Right atrium auricular region (tissue), 2 donors: Measurements from ENCODE around the gene MTA1. TPM values are rescaled to one million over a fixed set of nuclear protein-coding genes. Genes with fewer than 3 reads are reported as not detected.

ENCODE experiments used
- DNase-seq: peaks from one replicate; pipeline ENCODE4 v3.0.0-alpha.2; 2019; ENCODE audit warnings: low spot score
- H3K27ac ChIP-seq, 2 donors: fragments of 200-600 bp; sonication (generic); 1 replicate in 1 of 2; 2 replicates in 1 of 2; pipeline ENCODE4 v1.5.1; 2016 to 2019
- H3K27me3 ChIP-seq, 2 donors: fragments of 200-600 bp; sonication (generic); one replicate each; pipeline versions ENCODE4 v1.5.1 to v1.6.0; 2017 to 2019
- H3K36me3 ChIP-seq: fragments of 200-600 bp; sonication (generic); one replicate; pipeline ENCODE4 v1.5.1; 2016
- H3K4me1 ChIP-seq, 2 donors: fragments of 200-600 bp; sonication (generic); one replicate each; pipeline versions ENCODE4 v1.5.1 to v1.6.0; 2017 to 2019
- H3K4me3 ChIP-seq, 2 donors: fragments of 200-600 bp; sonication (generic); 1 replicate in 1 of 2; 2 replicates in 1 of 2; pipeline ENCODE4 v1.5.1; 2017 to 2019; ENCODE audit warnings: mild to moderate bottlenecking in 1 of 2, moderate library complexity in 1 of 2
- H3K9me3 ChIP-seq, 2 donors: fragments of 200-600 bp; sonication (generic); one replicate each; pipeline ENCODE4 v1.5.1; 2019
- CTCF ChIP-seq, 2 donors: fragments of 200-600 bp; sonication (generic); IDR thresholded peaks; one replicate each; pipeline ENCODE4 v1.5.1; 2019; ENCODE audit warnings: antibody characterized with exemption in 2 of 2
- total RNA-seq, 2 donors: library from RNA; depleted of rRNA; stranded (reverse); fragments of >200 nt; gene quantifications; one replicate each; pipeline ENCODE4 v1.1.0, GENCODE V29; 2016

Gene MTA1
- total RNA-seq, 2 donors from 2014 or later: 51.9 to 61.7 TPM

DNA sequence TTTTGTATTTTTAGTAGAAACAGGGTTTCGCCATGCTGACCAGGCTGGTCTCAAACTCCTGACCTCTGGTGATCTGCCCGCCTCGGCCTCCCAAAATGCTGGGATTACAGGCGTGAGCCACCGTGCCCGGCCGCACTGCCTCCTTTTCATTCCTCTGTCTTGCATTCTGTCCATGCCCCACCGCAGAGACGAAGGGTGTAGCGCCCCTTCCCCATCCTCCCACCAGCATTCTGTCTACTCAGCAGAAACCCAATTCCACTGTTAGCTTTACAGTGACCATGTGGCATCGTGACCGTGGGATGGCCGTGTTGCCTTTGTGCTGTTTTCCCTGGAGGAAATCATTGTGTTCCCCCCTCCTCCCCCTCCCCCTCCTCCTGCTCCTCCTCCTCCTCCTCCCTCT, 11.0 kb upstream of the MTA1 start:
- Histone ChIP-seq H3K27me3 (no peaks in the 10 kb centered on the region), H3K9me3 (no peaks in the 10 kb centered on the region), H3K27ac (no peak overlapping the region), H3K36me3 (no peaks in the 10 kb centered on the region), H3K4me3 (no peak overlapping the region), H3K4me1 (peaks cover 0 to 15% of the 10 kb centered on the region in 2 donors)
- no peak for TF ChIP-seq CTCF (IDR thresholded peaks at IDR 0.05)
- no peak for DNase-seq

- no peak for TF ChIP-seq CTCF (IDR thresholded peaks at IDR 0.05)
- no peak for DNase-seq
- no peaks in the 10 kb centered on the region for H3K36me3 ChIP-seq
- H3K4me1 ChIP-seq: peaks cover 0 to 18% of the 10 kb centered on the region in 2 donors
- no peaks in the 10 kb centered on the region for H3K9me3 ChIP-seq
- no peak overlapping the region for H3K4me3 ChIP-seq
- no peak overlapping the region for H3K27ac ChIP-seq
- H3K27me3 ChIP-seq: no peaks in the 10 kb centered on the region
These were observed 10.3 kb upstream of the MTA1 start for GRCh38 chr14:105409364-105409763.

GRCh38 chr14:105410642-105411016, 9.0 kb upstream of the MTA1 start:
- Histone ChIP-seq H3K4me1 (peaks cover 0 to 27% of the 10 kb centered on the region in 2 donors), H3K4me3 (peak overlapping the region in 1 of 2 donors; percentile 48), H3K27me3 (no peaks in the 10 kb centered on the region), H3K36me3 (no peaks in the 10 kb centered on the region), H3K9me3 (no peaks in the 10 kb centered on the region), H3K27ac (no peak overlapping the region)
- no peak for TF ChIP-seq CTCF (IDR thresholded peaks at IDR 0.05)
- no peak for DNase-seq

GRCh38 chr14:105411017-105411941, 8.3 kb upstream of the MTA1 start:
- no peaks in the 10 kb centered on the region for H3K27me3 ChIP-seq

DNA sequence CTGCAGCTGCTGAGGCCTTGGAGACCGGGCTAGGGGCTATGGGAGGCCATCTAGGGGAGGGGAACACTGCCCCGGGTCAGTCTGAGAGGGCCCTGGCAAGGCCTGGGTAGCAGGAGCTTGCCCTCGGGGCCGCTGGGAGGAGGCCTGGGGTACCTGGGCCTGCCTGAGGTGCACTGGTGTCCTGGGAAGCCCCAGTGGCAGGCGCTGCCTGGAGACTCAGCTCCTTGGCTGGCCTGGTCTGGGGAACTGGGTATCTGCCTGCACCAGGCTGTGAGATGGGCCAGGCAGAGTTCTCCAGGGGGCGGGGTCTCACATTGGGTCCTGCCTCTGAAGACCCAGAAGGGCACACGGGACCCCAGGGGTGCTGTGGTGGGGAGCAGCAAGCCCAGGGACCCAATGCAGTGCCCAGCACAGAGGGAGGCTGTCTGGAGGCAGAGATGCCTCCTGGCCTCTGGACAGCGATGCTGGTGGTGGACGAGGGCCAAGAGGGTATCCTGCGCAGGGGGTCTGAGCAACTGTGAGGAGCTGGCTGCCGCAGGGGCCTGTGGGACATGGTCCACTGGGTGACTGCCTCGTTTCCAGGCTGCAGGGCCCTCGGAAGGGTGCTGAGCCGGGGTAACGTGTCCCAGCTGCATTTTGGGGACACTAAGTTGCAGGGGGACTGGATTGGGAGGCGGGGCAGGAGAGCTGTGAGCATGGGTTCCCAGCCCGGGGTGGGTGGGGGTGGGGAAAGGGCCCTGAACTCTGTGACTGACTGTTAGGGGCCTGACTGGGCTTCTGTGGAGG, 7.4 kb upstream of the MTA1 start:
- Histone ChIP-seq H3K27ac (no peak overlapping the region), H3K27me3 (no peaks in the 10 kb centered on the region), H3K9me3 (no peaks in the 10 kb centered on the region), H3K4me3 (no peak overlapping the region), H3K36me3 (no peaks in the 10 kb centered on the region), H3K4me1 (peaks cover 0 to 31% of the 10 kb centered on the region in 2 donors)
- no peak for DNase-seq
- no peak for TF ChIP-seq CTCF (IDR thresholded peaks at IDR 0.05)

More at GRCh38 chr14:105411017-105411941, 8.3 kb upstream of the MTA1 start:
- no peak for TF ChIP-seq CTCF (IDR thresholded peaks at IDR 0.05)
- H3K9me3 ChIP-seq: no peaks in the 10 kb centered on the region
- no peak overlapping the region for H3K27ac ChIP-seq
- peaks cover 0 to 31% of the 10 kb centered on the region in 2 donors for H3K4me1 ChIP-seq
- peak overlapping the region; percentile 28 to 48 for H3K4me3 ChIP-seq
- DNase-seq: no peak
- no peaks in the 10 kb centered on the region for H3K36me3 ChIP-seq
